NCI-H1694 treated with DMSO at 0.1 percent for 48 hours (cell line): ENCODE data around the gene UBE4B.
"Not testable (repeated sequence)": the region's sequence is repeated elsewhere in the genome, so short reads cannot be mapped to it uniquely, and the experiment has no call there.

Source experiments
- DNase-seq: peaks from one replicate; lab custom pipeline; 2025; lab: John Stamatoyannopoulos, UW

UBE4B gene

DNA sequence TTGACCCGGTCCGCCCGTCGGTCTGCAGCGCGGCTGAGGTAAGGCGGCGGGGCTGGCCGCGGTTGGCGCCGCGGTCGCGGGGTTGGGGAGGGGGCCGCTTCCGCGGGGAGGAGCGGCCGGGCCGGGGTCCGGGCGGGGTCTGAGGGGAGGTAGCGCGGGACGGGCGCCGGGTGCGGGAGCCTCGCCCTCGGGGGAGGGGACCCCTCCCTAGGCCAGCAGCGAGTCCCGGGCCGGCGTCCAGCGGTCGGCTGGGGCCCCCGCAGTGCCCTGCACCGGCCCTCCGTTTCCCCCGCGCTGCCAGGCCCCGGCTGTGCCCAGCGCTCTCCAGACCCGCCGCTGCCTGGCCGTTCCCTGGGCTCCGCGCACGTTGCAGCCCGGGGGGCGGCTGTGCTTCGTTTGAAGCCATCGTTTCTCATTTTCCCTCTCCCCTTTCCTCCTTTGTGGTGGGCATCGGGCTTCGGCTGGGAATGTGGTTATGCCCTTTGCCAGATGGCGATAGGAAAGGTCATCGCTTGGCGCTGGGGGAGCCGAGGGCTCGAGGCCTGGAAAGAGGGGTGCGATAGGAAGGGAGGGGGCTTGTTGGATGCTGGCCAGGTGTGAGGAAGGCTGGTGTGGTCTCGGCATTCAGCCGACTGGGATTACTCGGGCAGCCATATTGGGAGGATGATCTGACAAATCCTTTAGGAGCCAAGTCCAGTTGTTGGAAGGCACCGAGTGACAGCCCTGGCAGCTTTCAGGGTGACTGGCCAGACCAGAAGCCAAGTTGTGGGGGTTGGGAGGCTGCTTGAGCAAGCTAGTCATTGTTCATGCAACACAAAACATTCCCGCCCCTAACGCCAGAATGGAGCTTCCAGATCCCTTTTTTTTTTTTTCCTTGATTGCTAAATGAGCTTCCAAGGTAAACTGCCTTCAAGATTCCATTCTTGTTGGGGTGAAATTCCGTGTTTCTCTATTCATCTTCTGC lies 178.4 kb downstream of the UBE4B start:
- DNase-seq = peak; percentile 15

DNA sequence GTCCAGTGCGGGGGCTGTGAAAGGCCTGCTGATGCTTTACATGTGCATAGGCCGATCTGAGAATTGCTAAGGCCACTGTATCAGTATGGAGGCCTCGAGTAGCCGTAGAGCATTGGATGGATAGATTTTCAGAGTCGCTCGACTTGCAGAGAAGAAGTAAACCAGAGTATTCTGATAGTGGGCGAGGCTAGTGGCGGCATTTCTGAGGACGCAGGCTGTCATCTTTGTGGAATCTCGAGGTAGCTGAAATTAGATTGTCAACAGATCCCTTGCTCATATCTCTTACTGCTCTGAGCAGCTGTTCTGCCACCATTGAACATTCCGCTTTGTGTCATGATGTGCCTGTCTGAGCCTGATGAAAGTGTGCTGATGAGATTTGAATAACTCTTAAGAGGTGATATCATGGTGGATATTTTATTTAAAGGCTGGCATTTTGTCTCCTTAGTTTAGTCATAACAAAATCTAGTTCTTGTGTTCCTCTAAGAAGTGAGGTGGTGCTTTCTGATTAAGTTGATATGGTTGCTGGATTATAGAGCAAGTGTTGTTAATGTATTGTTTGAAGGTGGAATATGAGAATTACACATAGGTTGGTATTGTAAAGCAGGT lies 179.2 kb downstream of the UBE4B start:
- peak; percentile 37 for DNase-seq

DNA sequence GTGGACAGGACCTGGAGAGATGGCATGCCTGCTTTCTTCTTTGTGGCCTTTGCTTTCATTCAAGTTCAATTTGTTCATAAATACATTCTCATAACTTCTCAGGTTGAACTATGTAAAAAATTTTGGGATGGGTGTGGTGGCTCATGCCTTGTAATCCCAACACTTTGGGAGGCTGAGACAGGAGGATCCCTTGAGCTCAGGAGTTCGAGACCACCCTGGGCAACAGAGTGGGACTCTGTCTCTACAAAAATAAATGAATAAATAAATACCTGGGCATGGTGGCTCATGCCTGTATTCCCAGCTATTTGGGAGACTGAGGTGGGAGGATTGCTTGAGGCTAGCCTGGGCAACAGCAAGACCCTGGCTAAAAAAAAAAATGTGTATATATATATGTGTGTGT lies 179.7 kb downstream of the UBE4B start:
- no peak for DNase-seq

DNA sequence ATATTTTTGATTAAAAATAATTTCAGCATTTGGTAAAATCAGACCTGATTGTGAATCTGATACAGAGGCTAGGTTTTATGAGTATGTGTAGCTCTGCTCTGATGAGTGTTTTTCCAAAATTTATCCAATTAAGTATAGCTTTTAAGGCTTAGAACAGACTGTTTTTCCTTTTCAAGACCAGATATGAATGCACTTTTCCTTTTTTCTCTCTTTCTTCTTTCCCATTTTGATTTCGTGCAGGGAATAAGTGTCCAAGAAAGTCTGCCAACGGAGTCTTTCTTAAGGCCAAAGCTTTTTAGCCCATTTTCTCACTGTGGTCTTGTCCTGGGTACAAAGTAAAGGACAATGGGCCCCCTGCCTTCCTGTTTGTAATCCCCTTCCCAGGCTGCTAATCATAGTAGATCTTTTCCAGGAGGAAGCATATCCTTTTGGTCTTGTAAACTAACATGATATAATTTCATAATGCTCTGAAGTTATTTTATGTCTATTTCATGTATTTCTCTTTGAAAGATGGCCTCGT lies 180.5 kb downstream of the UBE4B start:
- no peak for DNase-seq

DNA sequence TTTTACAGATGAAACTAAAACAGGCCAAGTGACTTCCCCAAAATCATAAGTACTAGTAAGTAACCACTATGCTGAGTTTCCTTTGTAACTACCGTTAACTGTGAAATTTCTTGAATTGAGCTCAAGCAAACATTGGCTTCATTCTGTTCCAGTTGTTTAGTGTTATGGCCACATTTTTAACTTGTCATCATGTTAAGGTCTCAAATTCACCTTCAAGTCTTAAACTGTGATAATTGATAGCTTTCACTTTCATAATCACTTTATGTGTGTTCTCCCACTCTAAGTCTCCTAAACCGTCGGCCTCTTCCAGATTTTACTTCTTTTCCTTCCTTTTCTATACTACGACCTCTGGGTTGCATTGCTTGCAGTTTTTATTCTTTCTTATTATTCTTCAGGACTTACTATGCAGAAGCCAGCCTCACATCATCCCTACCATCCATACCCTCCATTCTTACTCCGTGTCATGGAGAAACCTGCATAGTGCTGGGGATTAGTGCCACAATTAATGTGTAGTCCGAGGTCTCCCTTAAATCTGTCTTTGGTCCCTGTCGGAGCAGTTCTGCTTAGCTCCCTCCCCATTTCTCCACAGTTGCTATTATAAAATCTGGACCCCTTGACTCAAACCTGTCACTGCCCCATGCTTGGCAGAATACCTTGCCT lies 183.5 kb downstream of the UBE4B start:
- no peak for DNase-seq

DNA sequence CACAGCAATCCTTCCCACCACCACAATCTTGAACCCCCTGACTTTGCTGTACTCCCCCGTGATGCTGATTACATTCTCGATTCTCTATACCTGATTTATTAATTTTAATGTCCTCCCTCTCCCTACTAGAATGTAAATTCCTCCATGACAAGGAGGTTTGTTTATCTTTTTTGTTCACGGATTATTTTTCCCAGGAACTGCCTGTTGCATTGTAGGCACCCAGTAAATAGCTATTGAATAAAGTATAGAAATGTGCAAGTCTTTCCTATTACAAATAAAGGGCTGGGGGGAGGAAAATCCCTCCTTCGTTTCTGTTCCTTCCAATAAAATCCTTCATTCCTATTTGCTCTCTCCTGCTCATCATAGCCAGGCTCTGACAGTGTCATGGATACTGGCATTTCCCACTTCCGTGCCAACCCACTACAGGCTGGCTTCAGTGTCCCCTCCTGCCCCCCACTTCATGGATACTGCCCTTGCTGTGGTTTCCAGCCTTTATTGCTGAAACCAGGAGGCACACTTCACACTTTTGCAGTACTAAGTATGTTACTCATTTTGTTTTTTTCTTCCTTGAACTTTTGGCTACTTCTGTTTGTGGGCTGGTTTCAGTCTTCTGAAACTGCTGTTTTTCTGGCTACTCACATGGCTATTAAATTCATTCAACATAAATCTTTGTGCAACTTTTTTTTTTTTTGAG lies 185.1 kb downstream of the UBE4B start:
- DNase-seq = no peak

DNA sequence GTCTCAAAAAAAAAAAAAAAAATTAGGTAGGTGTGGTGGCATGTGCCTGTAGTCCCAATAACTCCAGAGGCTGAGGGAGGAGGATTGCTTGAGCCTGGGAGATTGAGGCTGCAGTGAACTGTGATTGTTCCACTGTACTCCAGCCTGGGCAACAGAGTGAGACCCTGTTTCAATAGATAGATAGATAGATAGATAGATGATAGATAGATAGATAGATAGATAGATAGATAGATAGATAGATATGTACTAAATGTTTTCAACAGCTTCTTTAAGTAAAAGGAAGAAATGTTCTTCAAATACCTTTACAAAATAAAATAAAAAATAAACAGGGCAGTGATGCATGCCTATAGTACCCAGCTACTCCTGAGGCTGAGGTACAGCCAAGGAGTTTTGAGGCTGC lies 187.4 kb downstream of the UBE4B start:
- DNase-seq = no peak

DNA sequence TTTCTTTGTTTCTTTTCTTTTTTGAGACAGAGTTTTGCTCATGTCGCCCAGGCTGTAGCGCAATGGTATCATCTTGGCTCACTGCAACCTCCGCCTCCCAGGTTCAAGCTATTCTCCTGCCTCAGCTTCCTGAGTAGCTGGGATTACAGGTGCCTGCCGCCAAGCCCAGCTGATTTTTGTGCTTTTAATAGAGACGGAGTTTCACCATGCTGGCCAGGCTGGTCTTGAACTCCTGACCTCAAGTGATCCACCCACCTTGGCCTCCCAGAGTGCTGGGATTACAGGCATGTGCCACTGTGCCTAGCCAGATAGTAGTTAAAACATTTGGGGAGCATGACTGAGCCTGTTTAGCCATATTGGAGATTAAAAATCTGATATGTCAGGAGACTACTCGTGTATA lies 187.9 kb downstream of the UBE4B start:
- DNase-seq = not testable (repeated sequence)

DNA sequence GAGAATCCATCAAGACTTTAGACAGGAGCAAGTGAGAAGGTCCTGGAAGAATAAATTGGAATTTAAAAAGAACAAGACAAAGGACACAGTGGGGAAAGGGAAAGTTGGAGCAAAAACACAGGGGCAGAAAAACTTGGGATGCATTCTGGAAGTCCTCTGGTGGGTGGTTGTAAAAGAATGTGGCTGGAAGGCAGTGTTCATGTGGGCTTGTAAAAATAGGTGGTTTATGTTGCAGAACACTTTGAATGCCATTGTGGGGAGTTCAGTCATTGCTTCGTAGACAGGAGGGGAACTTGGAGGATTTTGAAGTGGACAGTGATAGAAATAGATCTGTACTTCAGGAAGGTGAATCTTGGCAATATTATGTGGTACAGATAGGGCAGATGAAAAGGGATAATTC lies 192.8 kb downstream of the UBE4B start:
- no peak for DNase-seq

DNA sequence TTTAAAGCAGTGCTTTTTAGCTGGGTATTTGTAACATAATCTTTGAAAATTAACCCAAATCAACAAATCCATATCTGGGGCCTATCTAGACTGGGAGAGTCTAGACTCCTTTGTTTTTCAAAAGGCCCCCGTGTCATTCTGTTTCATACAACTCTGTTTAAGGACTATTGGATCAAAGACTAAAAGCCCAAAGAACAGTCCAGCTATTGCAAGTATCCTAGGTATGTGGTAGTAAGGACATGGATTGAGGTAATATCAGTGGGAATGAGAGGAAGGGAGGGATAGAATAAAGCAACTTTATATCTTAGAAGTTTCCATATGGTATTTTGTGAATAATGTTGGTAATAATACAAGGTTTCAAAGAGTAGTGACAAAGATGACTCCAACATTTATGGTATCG lies 195.8 kb downstream of the UBE4B start:
- no peak for DNase-seq

DNA sequence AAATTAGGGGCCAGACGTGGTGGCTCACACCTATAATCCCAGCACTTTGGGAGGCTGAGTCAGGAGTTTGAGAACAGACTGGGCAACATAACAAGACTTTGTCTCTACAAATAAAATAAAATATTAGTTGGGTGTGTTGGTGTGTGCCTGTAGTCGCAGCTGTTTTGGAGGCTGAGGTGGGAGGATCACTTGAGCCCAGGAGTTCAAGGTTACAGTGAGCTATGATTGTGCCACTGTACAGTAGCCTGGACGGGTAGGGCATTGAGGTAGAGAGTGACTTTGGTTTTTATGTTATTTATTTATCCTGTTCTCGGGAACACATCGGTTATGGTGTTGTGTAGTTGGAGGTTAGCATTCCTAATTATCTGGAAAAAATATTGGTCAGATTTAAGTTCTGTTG lies 197.1 kb downstream of the UBE4B start:
- no peak for DNase-seq
